ENCODE data around the gene CLRN3. TPM values are rescaled to one million over a fixed set of nuclear protein-coding genes. Genes with fewer than 3 reads are reported as not detected.

CLRN3 gene
- total and polyA plus RNA-seq, 12 donors = 0.29 to 0.61 (median 0.39) TPM; not detected in 9

DNA sequence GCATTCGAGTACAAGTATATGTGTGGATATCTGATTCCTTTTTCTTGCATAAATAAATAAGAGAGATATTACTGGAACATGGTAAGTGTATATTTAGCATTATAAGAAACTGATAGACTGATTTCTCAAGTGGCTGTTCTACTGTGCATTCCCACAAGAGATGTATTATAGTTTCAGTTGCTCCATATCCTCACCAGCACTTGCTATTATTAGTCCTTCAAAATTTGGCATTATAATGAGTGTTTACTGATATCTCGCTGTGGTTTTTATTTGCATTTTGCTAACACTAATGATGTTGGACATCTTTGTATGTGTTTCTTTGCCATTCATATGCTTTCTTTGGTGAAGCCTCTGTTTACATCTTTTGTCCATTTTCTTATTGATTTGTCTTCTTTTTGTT is 4.4 kb upstream of the CLRN3 start:
- no peaks in the 10 kb centered on the region for H3K4me1 ChIP-seq (replicated peaks in 1 of 2)
- no peak overlapping the region for H3K4me3 ChIP-seq
- DNase-seq = no peak
- H3K9me3 ChIP-seq (replicated peaks in 1 of 3) = peaks cover 0 to 6% (median 0%) of the 10 kb centered on the region in 3 donors
- 80 to 90% (median 88%) methylated on average over 2 of the region's 2 CpGs for WGBS, 4 donors
- TF ChIP-seq POLR2A (IDR thresholded peaks at IDR 0.05) = no peak
- TF ChIP-seq, protein P1, sequence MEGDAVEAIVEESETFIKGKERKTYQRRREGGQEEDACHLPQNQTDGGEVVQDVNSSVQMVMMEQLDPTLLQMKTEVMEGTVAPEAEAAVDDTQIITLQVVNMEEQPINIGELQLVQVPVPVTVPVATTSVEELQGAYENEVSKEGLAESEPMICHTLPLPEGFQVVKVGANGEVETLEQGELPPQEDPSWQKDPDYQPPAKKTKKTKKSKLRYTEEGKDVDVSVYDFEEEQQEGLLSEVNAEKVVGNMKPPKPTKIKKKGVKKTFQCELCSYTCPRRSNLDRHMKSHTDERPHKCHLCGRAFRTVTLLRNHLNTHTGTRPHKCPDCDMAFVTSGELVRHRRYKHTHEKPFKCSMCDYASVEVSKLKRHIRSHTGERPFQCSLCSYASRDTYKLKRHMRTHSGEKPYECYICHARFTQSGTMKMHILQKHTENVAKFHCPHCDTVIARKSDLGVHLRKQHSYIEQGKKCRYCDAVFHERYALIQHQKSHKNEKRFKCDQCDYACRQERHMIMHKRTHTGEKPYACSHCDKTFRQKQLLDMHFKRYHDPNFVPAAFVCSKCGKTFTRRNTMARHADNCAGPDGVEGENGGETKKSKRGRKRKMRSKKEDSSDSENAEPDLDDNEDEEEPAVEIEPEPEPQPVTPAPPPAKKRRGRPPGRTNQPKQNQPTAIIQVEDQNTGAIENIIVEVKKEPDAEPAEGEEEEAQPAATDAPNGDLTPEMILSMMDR (IDR thresholded peaks at IDR 0.05) = no peak
- H3K27me3 ChIP-seq = no peaks in the 10 kb centered on the region
- no peak overlapping the region for H3K27ac ChIP-seq
- no peaks in the 10 kb centered on the region for H3K36me3 ChIP-seq (replicated peaks in 1 of 2)
- intact Hi-C loops (cut with DNase I) = no loop called here

DNA sequence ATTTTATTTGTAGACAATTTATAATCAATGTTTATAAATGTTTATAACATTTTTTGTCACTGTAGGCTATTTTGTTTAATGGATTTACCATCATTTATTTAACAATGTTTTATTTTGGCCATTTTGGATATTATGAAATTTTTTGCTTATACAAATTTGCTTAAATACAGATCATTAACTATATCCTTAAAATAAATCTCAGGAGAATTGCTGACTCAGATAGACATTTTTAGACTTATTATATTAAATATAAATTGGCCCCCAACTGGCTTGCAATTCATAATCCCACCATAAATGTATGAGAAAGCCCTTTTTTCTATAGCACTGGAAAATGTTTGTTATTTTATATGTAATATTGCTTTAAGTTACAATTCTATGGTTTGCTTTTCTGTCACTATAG is 3.8 kb upstream of the CLRN3 start:
- H3K27ac ChIP-seq = no peak overlapping the region
- intact Hi-C loops (cut with DNase I) = no loop called here
- no peaks in the 10 kb centered on the region for H3K27me3 ChIP-seq
- peaks cover 0 to 6% (median 0%) of the 10 kb centered on the region in 3 donors for H3K9me3 ChIP-seq (replicated peaks in 1 of 3)
- TF ChIP-seq POLR2A (IDR thresholded peaks at IDR 0.05) = no peak
- TF ChIP-seq, protein P1 (IDR thresholded peaks at IDR 0.05) = no peak
- H3K4me1 ChIP-seq (replicated peaks in 1 of 2) = no peaks in the 10 kb centered on the region
- H3K4me3 ChIP-seq = no peak overlapping the region
- no peaks in the 10 kb centered on the region for H3K36me3 ChIP-seq (replicated peaks in 1 of 2)
- no peak for DNase-seq

DNA sequence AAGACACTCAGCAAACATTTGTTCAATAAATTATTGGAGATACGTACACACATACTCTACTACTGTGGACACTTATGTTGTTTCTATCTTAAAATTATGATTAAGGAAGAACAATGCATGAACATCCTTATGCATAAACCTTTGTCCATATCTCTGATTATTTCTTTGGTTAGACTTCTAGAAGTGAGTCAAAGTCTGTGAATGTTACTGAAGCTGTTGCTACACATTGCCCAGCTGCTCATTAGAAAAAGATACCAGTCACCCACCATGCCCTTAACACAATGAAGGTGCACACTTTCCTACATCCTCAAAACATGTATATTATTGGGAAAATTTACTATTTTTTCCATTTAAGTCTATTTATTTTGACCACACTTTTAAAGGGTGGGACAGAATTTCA is 1.4 kb upstream of the CLRN3 start:
- Histone ChIP-seq H3K4me3 (no peak overlapping the region), H3K4me1 (replicated peaks in 1 of 2) (no peaks in the 10 kb centered on the region), H3K9me3 (replicated peaks in 1 of 3) (peaks cover 0 to 6% (median 0%) of the 10 kb centered on the region in 3 donors), H3K36me3 (replicated peaks in 1 of 2) (no peaks in the 10 kb centered on the region), H3K27ac (no peak overlapping the region), H3K27me3 (no peaks in the 10 kb centered on the region)
- intact Hi-C loops (cut with DNase I) = no loop called here
- WGBS, 4 donors = 81 to 90% (median 85%) methylated on average over 1 of the region's 1 CpG
- TF ChIP-seq POLR2A (IDR thresholded peaks at IDR 0.05) = no peak
- TF ChIP-seq, protein P1 (IDR thresholded peaks at IDR 0.05) = no peak
- DNase-seq = no peak

DNA sequence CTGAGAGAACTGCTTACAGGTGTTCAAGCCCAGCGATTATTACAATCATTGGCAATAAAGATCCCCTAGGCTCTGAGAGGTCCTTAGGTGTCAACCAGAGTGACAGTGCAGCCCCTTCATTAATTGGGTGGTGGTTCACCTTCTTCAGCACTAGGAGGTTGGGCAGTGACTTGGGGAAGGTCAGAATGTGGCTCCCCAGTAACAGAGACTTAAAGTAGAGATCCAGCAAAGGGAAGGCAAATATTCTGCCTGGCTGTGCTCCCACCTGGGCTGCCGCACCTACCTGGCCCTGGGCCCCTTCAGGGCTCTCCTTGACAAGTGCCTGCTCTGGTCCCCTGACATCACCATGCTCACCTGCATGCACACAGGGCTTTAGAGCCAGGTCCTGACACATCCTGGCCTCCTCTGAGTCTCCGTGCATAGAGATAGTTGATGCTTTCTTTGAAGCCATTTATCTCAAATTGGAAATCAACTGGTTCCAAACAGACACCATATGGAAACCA is 1.9 kb downstream of the CLRN3 start:
- Histone ChIP-seq H3K4me3 (no peak overlapping the region), H3K36me3 (replicated peaks in 1 of 2) (no peaks in the 10 kb centered on the region), H3K27me3 (no peaks in the 10 kb centered on the region), H3K9me3 (replicated peaks in 1 of 3) (no peaks in the 10 kb centered on the region), H3K4me1 (replicated peaks in 1 of 2) (no peaks in the 10 kb centered on the region), H3K27ac (no peak overlapping the region)
- intact Hi-C loops (cut with DNase I) = no loop called here
- TF ChIP-seq POLR2A (IDR thresholded peaks at IDR 0.05) = no peak
- TF ChIP-seq, protein P1 (IDR thresholded peaks at IDR 0.05) = no peak
- WGBS, 4 donors = 89 to 100% (median 92%) methylated on average over 2 to 3 of the region's 3 CpGs
- no peak for DNase-seq
